Motor neuron (in vitro differentiated cells): ENCODE results near the gene GNPDA2. TPM values are rescaled to one million over a fixed set of nuclear protein-coding genes. Genes with fewer than 3 reads are reported as not detected.

Experiments
- ATAC-seq, 8 experiments: fragments of 200-7000 bp; cut with Tn5 transposase; replicated peaks in 6 of 8; 2 replicates each; pipeline ENCODE4 v1.8.0; 2021; ENCODE audit warnings: mild to moderate bottlenecking in 8 of 8, moderate library complexity in 8 of 8
- H3K27ac ChIP-seq, 2 donors: fragments of 250-450 bp; sonication (Bioruptor Pico); 2 replicates each; pipeline ENCODE4 v1.9.0; 2021; ENCODE audit warnings: antibody characterized with exemption in 2 of 2, mild to moderate bottlenecking in 2 of 2, moderate library complexity in 1 of 2
- H3K4me1 ChIP-seq, 2 donors: fragments of 250-450 bp; sonication (Bioruptor Pico); replicated peaks in 1 of 2; 2 replicates each; pipeline ENCODE4 v1.6.1; 2021; ENCODE audit warnings: antibody characterized with exemption in 2 of 2, mild to moderate bottlenecking in 2 of 2, moderate library complexity in 1 of 2
- H3K4me3 ChIP-seq, 5 donors: fragments of 250-450 bp; sonication (Bioruptor Pico); 2 replicates each; pipeline ENCODE4 v1.9.0; 2021; ENCODE audit warnings: antibody characterized with exemption in 5 of 5, mild to moderate bottlenecking in 5 of 5, moderate library complexity in 4 of 5
- WGBS, 10 experiments: fragments of 450-650 bp; shearing (Covaris generic); methylation state at CpG; one replicate each; pipeline ENCODE4 v1.0.0; 2022; 5-methylcytosine and 5-hydroxymethylcytosine counted together
- in situ Hi-C, 9 experiments: fragments of 400-800 bp; cut with MboI; loops; one replicate each; pipeline ENCODE4 v1.15.0; 2021; ENCODE audit warnings: low sequenced_read_pairs in 9 of 9, low pct_unique_long_range_greater_than_20kb in 2 of 9; ENCODE audit not compliant: unreplicated experiment in 9 of 9
- total RNA-seq, 8 experiments: library from RNA; unstranded; fragments of 300-600 nt; gene quantifications; 2 replicates each; pipeline versions ENCODE4 v1.2.3 to v1.2.4, GENCODE V29; 2022

Gene GNPDA2
- total RNA-seq, 8 experiments from 2014 or later, result 16.3 to 56.5 (median 25.1) TPM

DNA sequence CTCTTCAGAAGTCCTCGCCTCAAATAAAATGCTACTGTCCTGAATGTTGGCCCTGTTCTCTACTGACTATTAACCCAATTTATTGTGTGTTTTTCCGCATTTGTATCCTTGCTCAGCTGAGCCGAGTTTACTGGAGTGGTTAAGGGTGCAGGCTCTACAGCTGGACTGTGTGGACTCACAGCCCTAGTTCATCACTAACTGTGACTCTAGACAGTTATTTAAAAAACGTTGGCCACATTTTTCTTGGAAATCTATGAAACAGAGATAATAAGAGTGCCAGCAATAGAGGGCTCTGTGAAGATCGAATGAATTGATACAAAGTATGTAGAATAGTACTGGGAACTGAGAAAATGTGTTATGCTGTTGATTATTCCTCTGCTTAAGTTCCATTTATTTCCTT, 51.0 kb downstream of the GNPDA2 start:
- in situ Hi-C loops, result no loop called here
- 0 to 80% (median 58%) methylated on average over 1 to 5 of the region's 5 CpGs for WGBS, 10 experiments
- H3K4me3 ChIP-seq, result no peak overlapping the region
- no peak overlapping the region for H3K27ac ChIP-seq
- ATAC-seq, result no peak
- H3K4me1 ChIP-seq, result peaks cover 4 to 16% of the 10 kb centered on the region in 2 donors

GRCh38 chr4:44674471-44674870, 51.9 kb downstream of the GNPDA2 start:
- Histone ChIP-seq H3K4me3 (no peak overlapping the region), H3K4me1 (peaks cover 4 to 7% of the 10 kb centered on the region in 2 donors), H3K27ac (no peak overlapping the region)
- 13 to 100% (median 88%) methylated on average over 1 of the region's 1 CpG; no CpG with 5 or more reads in 1 of the 10 experiments for WGBS, 10 experiments
- in situ Hi-C loops, result no loop called here
- no peak for ATAC-seq

GRCh38 chr4:44671636-44672035, 54.7 kb downstream of the GNPDA2 start:
- WGBS, 10 experiments, result 32 to 100% (median 75%) methylated on average over 1 to 3 of the region's 3 CpGs
- no peaks in the 10 kb centered on the region for H3K4me1 ChIP-seq
- ATAC-seq, result no peak
- in situ Hi-C loops, result no loop called here
- no peak overlapping the region for H3K4me3 ChIP-seq
- H3K27ac ChIP-seq, result no peak overlapping the region

GRCh38 chr4:44670506-44671199, 55.7 kb downstream of the GNPDA2 start:
- Histone ChIP-seq H3K27ac (no peak overlapping the region), H3K4me1 (no peaks in the 10 kb centered on the region), H3K4me3 (no peak overlapping the region)
- in situ Hi-C loops, result no loop called here
- WGBS, 10 experiments, result 0 to 68% (median 40%) methylated on average over 1 to 4 of the region's 4 CpGs; no CpG with 5 or more reads in 3 of the 10 experiments
- peak in 2 of 8 experiments; percentile 60 to 91 for ATAC-seq

GRCh38 chr4:44668526-44668925, 57.8 kb downstream of the GNPDA2 start:
- in situ Hi-C loops, result no loop called here
- H3K4me3 ChIP-seq, result no peak overlapping the region
- WGBS, 10 experiments, result 0 to 80% (median 17%) methylated on average over 1 to 2 of the region's 2 CpGs; no CpG with 5 or more reads in 3 of the 10 experiments
- no peak overlapping the region for H3K27ac ChIP-seq
- no peaks in the 10 kb centered on the region for H3K4me1 ChIP-seq
- ATAC-seq, result no peak

DNA sequence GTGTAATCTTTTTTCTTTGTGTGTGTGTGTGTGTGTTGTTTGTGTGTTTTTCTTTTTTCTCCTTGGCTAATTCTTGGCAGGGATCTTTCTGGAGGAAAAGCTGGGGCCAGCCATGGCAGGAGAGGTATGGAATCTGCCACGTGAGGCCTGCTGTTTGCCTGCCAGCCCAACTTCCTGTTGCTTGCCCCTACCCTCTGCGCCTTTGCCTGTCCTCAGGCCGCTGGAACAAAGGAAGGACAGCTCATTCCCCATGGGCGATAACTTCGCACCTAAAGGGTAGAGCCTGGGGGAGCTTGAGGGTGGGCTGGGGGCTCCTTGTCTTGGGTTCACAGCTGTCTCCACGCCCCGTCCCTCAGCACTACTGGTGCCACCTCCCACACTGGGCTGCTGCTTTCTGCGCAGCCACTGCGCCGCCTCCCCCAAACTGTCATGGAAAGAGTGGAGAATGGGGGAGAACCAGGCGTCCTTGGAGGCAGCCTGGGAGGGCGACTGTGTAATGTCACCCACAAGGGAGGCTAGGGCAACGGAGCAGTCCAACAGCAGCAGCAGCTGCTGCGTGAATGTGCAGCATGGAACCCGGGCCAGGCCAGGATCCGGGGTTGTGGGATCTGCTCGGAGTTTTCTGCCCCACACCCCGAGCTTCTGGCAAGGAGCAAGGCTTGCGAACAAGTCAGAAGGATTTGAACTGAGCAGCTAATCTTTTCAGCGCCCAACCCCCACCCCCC, 62.7 kb downstream of the GNPDA2 start:
- Histone ChIP-seq H3K4me1 (no peaks in the 10 kb centered on the region), H3K4me3 (no peak overlapping the region), H3K27ac (no peak overlapping the region)
- no peak for ATAC-seq
- in situ Hi-C loops, result no loop called here
- 11 to 91% (median 67%) methylated on average over 3 to 8 of the region's 20 CpGs; no CpG with 5 or more reads in 7 of the 10 experiments for WGBS, 10 experiments

GRCh38 chr4:44662623-44663005, 63.7 kb downstream of the GNPDA2 start:
- in situ Hi-C loops, result no loop called here
- 14 to 80% (median 38%) methylated on average over 1 to 2 of the region's 2 CpGs; no CpG with 5 or more reads in 2 of the 10 experiments for WGBS, 10 experiments

GRCh38 chr4:44661940-44662622, 64.3 kb downstream of the GNPDA2 start:
- 0 to 86% (median 36%) methylated on average over 1 of the region's 1 CpG; no CpG with 5 or more reads in 3 of the 10 experiments for WGBS, 10 experiments
- H3K4me3 ChIP-seq, result no peak overlapping the region
- H3K4me1 ChIP-seq, result no peaks in the 10 kb centered on the region
- ATAC-seq, result peak in 3 of 8 experiments; percentile 41 to 89 (median 50)
- no peak overlapping the region for H3K27ac ChIP-seq
- in situ Hi-C loops, result no loop called here

More at GRCh38 chr4:44662623-44663005, 63.7 kb downstream of the GNPDA2 start:
- peak in 3 of 8 experiments; percentile 56 to 81 (median 74) for ATAC-seq
- Histone ChIP-seq H3K27ac (no peak overlapping the region), H3K4me3 (no peak overlapping the region), H3K4me1 (no peaks in the 10 kb centered on the region)

DNA sequence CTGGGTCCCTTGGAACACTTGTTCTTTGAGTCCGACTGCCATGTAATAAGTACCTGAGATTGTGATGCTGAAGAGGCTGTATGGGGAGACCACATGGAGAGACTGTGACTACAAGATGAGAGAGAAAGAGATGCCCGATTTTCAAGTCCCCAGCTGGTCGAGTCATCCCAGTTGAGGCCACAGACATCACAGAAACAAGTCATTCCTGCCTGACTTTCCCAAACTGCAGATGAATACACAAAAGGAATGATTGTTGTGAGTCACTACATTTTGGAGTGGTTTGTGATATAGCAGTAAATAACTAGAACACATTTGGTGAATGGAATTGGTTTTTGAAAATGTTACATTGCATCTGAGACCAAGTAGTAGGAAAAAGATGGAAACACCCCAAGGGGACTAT, 66.0 kb downstream of the GNPDA2 start:
- ATAC-seq, result no peak
- H3K4me3 ChIP-seq, result no peak overlapping the region
- in situ Hi-C loops, result no loop called here
- no peak overlapping the region for H3K27ac ChIP-seq
- 0 to 73% (median 58%) methylated on average over 2 to 3 of the region's 3 CpGs; no CpG with 5 or more reads in 3 of the 10 experiments for WGBS, 10 experiments
- H3K4me1 ChIP-seq, result no peaks in the 10 kb centered on the region

DNA sequence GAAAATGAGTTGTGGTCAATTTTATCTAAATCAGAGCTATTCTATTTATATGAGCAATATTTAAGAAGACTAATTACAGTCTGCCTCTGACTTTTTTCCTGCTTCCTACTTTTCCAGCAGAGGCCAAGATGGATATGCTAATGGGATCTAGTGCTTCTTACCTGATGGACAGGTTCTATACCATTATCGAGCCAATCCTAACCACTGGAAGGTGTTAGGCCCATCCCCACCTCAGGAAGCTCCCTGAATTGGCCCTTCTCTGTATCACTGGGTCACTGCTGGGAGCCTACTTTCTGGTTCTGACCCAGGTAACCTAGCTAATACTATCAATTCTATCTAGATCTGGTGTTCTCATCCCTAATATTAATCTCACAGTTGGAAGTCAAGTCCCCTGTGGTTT, 74.4 kb downstream of the GNPDA2 start:
- no peak for ATAC-seq
- Histone ChIP-seq H3K27ac (no peak overlapping the region), H3K4me1 (no peaks in the 10 kb centered on the region), H3K4me3 (no peak overlapping the region)
- 0 to 100% (median 74%) methylated on average over 1 of the region's 1 CpG; no CpG with 5 or more reads in 2 of the 10 experiments for WGBS, 10 experiments
- in situ Hi-C loops, result no loop called here

Other genes with a start within 250 kb of the GNPDA2 start
- gene YIPF7, start 74.9 kb downstream of the GNPDA2 start, total RNA-seq, result under 1 TPM in 4 of 8 experiments, not detected in 4; 0.18 to 0.71 (median 0.39) TPM
- gene GUF1, start 48.1 kb downstream of the GNPDA2 start, total RNA-seq, result 10 to 100 TPM; 17.9 to 37.7 (median 25.1) TPM